WI38 (cell line): ENCODE data around the gene SMARCAL1.

Source experiments
- H3K4me3 ChIP-seq: 2 replicates; pipeline ENCODE4 v1.5.1; 2011; ENCODE audit warnings: low read depth, mild to moderate bottlenecking, control low read depth, low read length
- CTCF ChIP-seq: IDR thresholded peaks from 2 replicates; pipeline ENCODE4 v1.5.1; 2012; ENCODE audit warnings: low read depth, mild to moderate bottlenecking, control low read depth, low read length

SMARCAL1 gene

GRCh38 chr2:216418981-216419380 lies 6.7 kb downstream of the SMARCAL1 start:
- H3K4me3 ChIP-seq: no peak overlapping the region
- no peak for TF ChIP-seq CTCF

GRCh38 chr2:216420367-216421101 lies 8.2 kb downstream of the SMARCAL1 start:
- no peak for TF ChIP-seq CTCF
- H3K4me3 ChIP-seq: no peak overlapping the region

GRCh38 chr2:216423071-216423470 lies 10.8 kb downstream of the SMARCAL1 start:
- TF ChIP-seq CTCF: no peak
- no peak overlapping the region for H3K4me3 ChIP-seq

- TF ChIP-seq CTCF: no peak
- no peak overlapping the region for H3K4me3 ChIP-seq
These were observed 12.0 kb downstream of the SMARCAL1 start for GRCh38 chr2:216424274-216424673.

- no peak for TF ChIP-seq CTCF
- H3K4me3 ChIP-seq: no peak overlapping the region
These were observed 12.9 kb downstream of the SMARCAL1 start for GRCh38 chr2:216425008-216425787.

GRCh38 chr2:216426166-216426777 lies 14.0 kb downstream of the SMARCAL1 start:
- H3K4me3 ChIP-seq: no peak overlapping the region
- no peak for TF ChIP-seq CTCF

GRCh38 chr2:216426938-216427337 lies 14.7 kb downstream of the SMARCAL1 start:
- no peak for TF ChIP-seq CTCF

More at GRCh38 chr2:216426938-216427337, 14.7 kb downstream of the SMARCAL1 start:
- H3K4me3 ChIP-seq: no peak overlapping the region
